Keratinocyte (primary cell): ENCODE measurements around the gene CDC42EP3. TPM values are rescaled to one million over a fixed set of nuclear protein-coding genes. Genes with fewer than 3 reads are reported as not detected.

Experiments used
- DNase-seq: peaks from one replicate; pipeline ENCODE4 v3.0.0-alpha.2; 2011; ENCODE audit warnings: low read depth, missing footprints, low spot score
- FAIRE-seq: peaks from 2 replicates; lab custom pipeline; 2011; peaks lifted over from hg19 to GRCh38; lab: Jason Lieb, UNC
- H2AFZ ChIP-seq: 2 replicates; pipeline ENCODE4 v1.6.0; 2012; ENCODE audit warnings: low read length, control low read depth, inconsistent platforms; ENCODE audit not compliant: control insufficient read depth
- H3K27ac ChIP-seq: 2 replicates; pipeline ENCODE4 v1.5.1; 2011; ENCODE audit warnings: low read length; ENCODE audit not compliant: control insufficient read depth, insufficient read depth
- H3K27me3 ChIP-seq: 3 replicates; pipeline ENCODE4 v1.6.0; 2011; ENCODE audit warnings: low read length; ENCODE audit not compliant: control insufficient read depth, insufficient read depth; ENCODE audit errors: extremely low read depth
- H3K36me3 ChIP-seq, 2 experiments: 2 replicates in 1 of 2; 3 replicates in 1 of 2; pipeline ENCODE4 v1.5.1; 2011; ENCODE audit warnings: low read length in 2 of 2, mild to moderate bottlenecking in 1 of 2; ENCODE audit not compliant: control insufficient read depth in 2 of 2, insufficient read depth in 2 of 2; ENCODE audit errors: extremely low read depth in 1 of 2
- H3K4me1 ChIP-seq: 3 replicates; pipeline ENCODE4 v1.5.1; 2011; ENCODE audit warnings: low read length; ENCODE audit not compliant: control insufficient read depth, insufficient read depth; ENCODE audit errors: extremely low read depth
- H3K4me2 ChIP-seq: 3 replicates; pipeline ENCODE4 v1.6.0; 2011; ENCODE audit warnings: low read depth, low read length; ENCODE audit not compliant: control insufficient read depth, insufficient read depth; ENCODE audit errors: extremely low read depth
- H3K4me3 ChIP-seq, 3 experiments: fragments of 200-600 bp in 1 of 3; sonication (generic) in 1 of 3; 2 replicates in 2 of 3; 3 replicates in 1 of 3; pipeline ENCODE4 v1.5.1; 2011 to 2016; ENCODE audit warnings: low read length in 3 of 3, mild to moderate bottlenecking in 3 of 3, control low read depth in 2 of 3, inconsistent platforms in 1 of 3, low read depth in 1 of 3, mixed read lengths in 1 of 3, mixed run types in 1 of 3, moderate library complexity in 1 of 3; ENCODE audit not compliant: control insufficient read depth in 2 of 3, insufficient read depth in 2 of 3; ENCODE audit errors: extremely low read depth in 1 of 3
- H3K79me2 ChIP-seq: 2 replicates; pipeline ENCODE4 v1.6.0; 2012; ENCODE audit warnings: low read length; ENCODE audit not compliant: control insufficient read depth, insufficient read depth
- H3K9ac ChIP-seq: 3 replicates; pipeline ENCODE4 v1.6.0; 2011; ENCODE audit warnings: low read length; ENCODE audit not compliant: control insufficient read depth, insufficient read depth; ENCODE audit errors: extremely low read depth
- H3K9me1 ChIP-seq: 3 replicates; pipeline ENCODE4 v1.6.0; 2011; ENCODE audit warnings: low read length; ENCODE audit not compliant: control insufficient read depth, insufficient read depth; ENCODE audit errors: extremely low read depth
- H3K9me3 ChIP-seq: 2 replicates; pipeline ENCODE4 v1.5.1; 2012; ENCODE audit warnings: low read depth, low read length; ENCODE audit not compliant: control insufficient read depth
- H4K20me1 ChIP-seq: 3 replicates; pipeline ENCODE4 v1.6.0; 2011; ENCODE audit warnings: low read length; ENCODE audit not compliant: control insufficient read depth, insufficient read depth; ENCODE audit errors: extremely low read depth
- EZH2 ChIP-seq: IDR thresholded peaks from one replicate; pipeline ENCODE4 v1.6.1; 2012; ENCODE audit warnings: inconsistent platforms, mild to moderate bottlenecking, low read length, moderate library complexity
- dilution Hi-C: fragments of 300-500 bp; cut with MboI; formaldehyde crosslinking; loops from one replicate; pipeline ENCODE4 v1.7.0; 2020; ENCODE audit warnings: low sequenced_read_pairs; ENCODE audit not compliant: extremely low pct_ligation_motif_present
- polyA plus RNA-seq, 5 experiments: library from polyadenylated mRNA; depleted of rRNA in 3 of 5; stranded (reverse) in 3 of 5; stranded (forward) in 1 of 5; unstranded in 1 of 5; fragments of >200 nt; gene quantifications; 1 replicate in 1 of 5; 2 replicates in 3 of 5; 3 replicates in 1 of 5; pipeline versions ENCODE4 v1.2.1 to v1.2.3, GENCODE V29; 2011 to 2012; ENCODE audit warnings: missing spikeins in 2 of 5, low read depth in 1 of 5, low replicate concordance in 1 of 5
- TF ChIP-seq, protein P1 (sequence below), 3 experiments: IDR thresholded peaks in 1 of 3; conservative IDR thresholded peaks in 1 of 3; optimal IDR thresholded peaks in 1 of 3; 2 replicates in 2 of 3; 3 replicates in 1 of 3; pipeline versions ENCODE3 to v1.5.1; 2011; ENCODE audit warnings: low read length in 3 of 3, mild to moderate bottlenecking in 3 of 3, moderate library complexity in 2 of 3, control low read depth in 1 of 3, inconsistent platforms in 1 of 3; ENCODE audit not compliant: insufficient read depth in 2 of 3; ENCODE audit errors: extremely low read depth in 1 of 3

Gene CDC42EP3
- polyA plus RNA-seq, 1 donor (not counting 4 experiments of a cell fraction or from before 2014, with no cell fraction given) = 34.6 TPM

GRCh38 chr2:37688771-37689468, 17.5 kb upstream of the CDC42EP3 start:
- peak; percentile 96 for FAIRE-seq
- Histone ChIP-seq H3K4me3 (no peak overlapping the region), H3K9ac (no peak overlapping the region), H4K20me1 (no peaks in the 10 kb centered on the region), H2AFZ (peak overlapping the region; percentile 54), H3K9me1 (no peaks in the 10 kb centered on the region), H3K27ac (no peak overlapping the region), H3K4me1 (peaks cover 11% of the 10 kb centered on the region), H3K4me2 (peak overlapping the region; percentile 51), H3K79me2 (no peaks in the 10 kb centered on the region), H3K9me3 (no peaks in the 10 kb centered on the region), H3K27me3 (no peaks in the 10 kb centered on the region), H3K36me3 (no peaks in the 10 kb centered on the region)
- TF ChIP-seq, protein P1, sequence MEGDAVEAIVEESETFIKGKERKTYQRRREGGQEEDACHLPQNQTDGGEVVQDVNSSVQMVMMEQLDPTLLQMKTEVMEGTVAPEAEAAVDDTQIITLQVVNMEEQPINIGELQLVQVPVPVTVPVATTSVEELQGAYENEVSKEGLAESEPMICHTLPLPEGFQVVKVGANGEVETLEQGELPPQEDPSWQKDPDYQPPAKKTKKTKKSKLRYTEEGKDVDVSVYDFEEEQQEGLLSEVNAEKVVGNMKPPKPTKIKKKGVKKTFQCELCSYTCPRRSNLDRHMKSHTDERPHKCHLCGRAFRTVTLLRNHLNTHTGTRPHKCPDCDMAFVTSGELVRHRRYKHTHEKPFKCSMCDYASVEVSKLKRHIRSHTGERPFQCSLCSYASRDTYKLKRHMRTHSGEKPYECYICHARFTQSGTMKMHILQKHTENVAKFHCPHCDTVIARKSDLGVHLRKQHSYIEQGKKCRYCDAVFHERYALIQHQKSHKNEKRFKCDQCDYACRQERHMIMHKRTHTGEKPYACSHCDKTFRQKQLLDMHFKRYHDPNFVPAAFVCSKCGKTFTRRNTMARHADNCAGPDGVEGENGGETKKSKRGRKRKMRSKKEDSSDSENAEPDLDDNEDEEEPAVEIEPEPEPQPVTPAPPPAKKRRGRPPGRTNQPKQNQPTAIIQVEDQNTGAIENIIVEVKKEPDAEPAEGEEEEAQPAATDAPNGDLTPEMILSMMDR (optimal IDR thresholded peaks at IDR 0.05 in 1 of 3, IDR thresholded peaks at IDR 0.05 in 1 of 3, conservative IDR thresholded peaks at IDR 0.05 in 1 of 3; ENCODE audit: extremely low read depth in 1 of 3, insufficient read depth in 2 of 3, low read length in 3 of 3) = no peak
- no peak for TF ChIP-seq EZH2
- dilution Hi-C loops = no loop called here
- no peak for DNase-seq

DNA sequence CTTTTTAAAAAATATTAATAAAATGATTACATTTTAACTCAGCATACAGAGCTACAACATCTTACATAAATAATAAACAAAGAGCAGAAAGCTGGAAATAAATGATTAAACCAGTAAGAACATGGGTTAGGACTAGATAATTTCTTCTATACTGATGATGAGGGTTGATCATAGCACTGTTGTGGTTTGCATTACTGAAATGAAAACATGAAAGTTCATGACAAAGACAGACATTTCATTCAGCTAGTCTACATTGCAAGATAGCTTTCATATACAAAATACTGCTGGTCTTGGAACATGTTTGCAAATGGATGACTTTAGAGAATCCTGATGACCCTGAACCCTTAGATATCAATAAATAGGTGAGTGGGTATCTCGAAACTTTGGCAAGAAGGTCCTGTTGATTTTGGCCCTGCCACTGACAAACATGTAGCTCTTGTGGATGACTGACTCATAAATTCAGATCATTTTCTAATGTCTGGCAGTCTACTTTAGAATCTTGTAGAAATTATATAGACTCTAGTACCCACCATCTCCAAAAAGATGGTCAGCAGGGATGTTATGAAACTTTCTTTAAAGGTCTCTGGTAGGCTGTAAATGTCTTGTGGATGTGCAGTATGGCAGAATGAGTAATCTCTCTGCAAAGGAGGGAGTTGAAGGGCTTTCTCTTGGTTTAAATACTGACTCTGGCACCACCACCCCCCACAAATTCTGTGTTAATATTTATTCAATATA, 15.5 kb upstream of the CDC42EP3 start:
- DNase-seq (no peak), FAIRE-seq (no peak)
- no peaks in the 10 kb centered on the region for H3K9me3 ChIP-seq
- no peaks in the 10 kb centered on the region for H4K20me1 ChIP-seq
- no peak for TF ChIP-seq EZH2
- TF ChIP-seq, protein P1 (optimal IDR thresholded peaks at IDR 0.05 in 1 of 3, IDR thresholded peaks at IDR 0.05 in 1 of 3, conservative IDR thresholded peaks at IDR 0.05 in 1 of 3; ENCODE audit: extremely low read depth in 1 of 3, insufficient read depth in 2 of 3, low read length in 3 of 3) = no peak
- dilution Hi-C loops = no loop called here
- H3K4me3 ChIP-seq = no peak overlapping the region
- no peaks in the 10 kb centered on the region for H3K27me3 ChIP-seq
- H3K79me2 ChIP-seq = no peaks in the 10 kb centered on the region
- no peak overlapping the region for H3K9ac ChIP-seq
- peaks cover 11% of the 10 kb centered on the region for H3K4me1 ChIP-seq
- H3K27ac ChIP-seq = no peak overlapping the region
- no peak overlapping the region for H2AFZ ChIP-seq
- no peaks in the 10 kb centered on the region for H3K9me1 ChIP-seq
- H3K4me2 ChIP-seq = no peak overlapping the region
- H3K36me3 ChIP-seq = no peaks in the 10 kb centered on the region
